GM06990 (cell line): ENCODE results near the gene FOCAD.

Experiments used
- DNase-seq: peaks from one replicate; pipeline ENCODE4 v3.0.0-alpha.2; 2011; ENCODE audit not compliant: insufficient read length; ENCODE audit errors: extremely low read depth
- H3K27me3 ChIP-seq: replicated peaks from 2 replicates; pipeline ENCODE4 v1.6.0; 2011; ENCODE audit warnings: low read length; ENCODE audit not compliant: control insufficient read depth, insufficient read depth
- H3K36me3 ChIP-seq: 2 replicates; pipeline ENCODE4 v1.5.1; 2011; ENCODE audit warnings: low read length; ENCODE audit not compliant: control insufficient read depth, insufficient read depth
- H3K4me3 ChIP-seq: replicated peaks from 2 replicates; pipeline ENCODE4 v1.5.1; 2011; ENCODE audit warnings: low read depth, mild to moderate bottlenecking, control low read depth, low read length
- CTCF ChIP-seq: IDR thresholded peaks from 2 replicates; pipeline ENCODE4 v1.5.1; 2011; ENCODE audit warnings: low read length, control low read depth, mild to moderate bottlenecking, inconsistent platforms; ENCODE audit not compliant: insufficient read depth, poor library complexity, severe bottlenecking

Gene FOCAD

GRCh38 chr9:20697021-20697719 is 13.1 kb downstream of the FOCAD start:
- no peaks in the 10 kb centered on the region; the same call in 1 of the 2 replicates for H3K36me3 ChIP-seq
- no peak overlapping the region for H3K4me3 ChIP-seq
- no peak for DNase-seq
- H3K27me3 ChIP-seq: no peaks in the 10 kb centered on the region
- TF ChIP-seq CTCF: no peak

- no peaks in the 10 kb centered on the region for H3K36me3 ChIP-seq
- TF ChIP-seq CTCF: no peak
- no peaks in the 10 kb centered on the region for H3K27me3 ChIP-seq
- H3K4me3 ChIP-seq: no peak overlapping the region
- DNase-seq: no peak
Observed at GRCh38 chr9:20698782-20699181, 14.7 kb downstream of the FOCAD start.

- no peak overlapping the region for H3K4me3 ChIP-seq
- no peaks in the 10 kb centered on the region for H3K36me3 ChIP-seq
- DNase-seq: no peak
- no peaks in the 10 kb centered on the region for H3K27me3 ChIP-seq
- TF ChIP-seq CTCF: no peak
Observed at GRCh38 chr9:20701060-20701459, 17.0 kb downstream of the FOCAD start.

GRCh38 chr9:20702570-20702969 is 18.5 kb downstream of the FOCAD start:
- Histone ChIP-seq H3K27me3 (no peaks in the 10 kb centered on the region), H3K36me3 (no peaks in the 10 kb centered on the region), H3K4me3 (no peak overlapping the region)
- DNase-seq: no peak
- TF ChIP-seq CTCF: no peak

- no peak overlapping the region for H3K4me3 ChIP-seq
- H3K27me3 ChIP-seq: no peaks in the 10 kb centered on the region
- DNase-seq: no peak
- no peaks in the 10 kb centered on the region for H3K36me3 ChIP-seq
- no peak for TF ChIP-seq CTCF
Observed at GRCh38 chr9:20703146-20703545, 19.1 kb downstream of the FOCAD start.

GRCh38 chr9:20707708-20708107 is 23.6 kb downstream of the FOCAD start:
- DNase-seq: no peak
- no peak for TF ChIP-seq CTCF

More at GRCh38 chr9:20707708-20708107, 23.6 kb downstream of the FOCAD start:
- no peak overlapping the region for H3K4me3 ChIP-seq
- no peaks in the 10 kb centered on the region for H3K36me3 ChIP-seq
- H3K27me3 ChIP-seq: no peaks in the 10 kb centered on the region
